ENCODE results near the gene TRPC3. TPM values are rescaled to one million over a fixed set of nuclear protein-coding genes. Genes with fewer than 3 reads are reported as not detected.

TRPC3 gene
- total RNA-seq, 1 donor from 2014 or later, result not detected

GRCh38 chr4:121946644-121947043 is 5.2 kb downstream of the TRPC3 start:
- no peak for DNase-seq (ENCODE audit: low read depth)
- peaks cover 15% of the 10 kb centered on the region for H3K27me3 ChIP-seq (ENCODE audit: control insufficient read depth, insufficient read depth, low read length)
- TF ChIP-seq, protein P1, sequence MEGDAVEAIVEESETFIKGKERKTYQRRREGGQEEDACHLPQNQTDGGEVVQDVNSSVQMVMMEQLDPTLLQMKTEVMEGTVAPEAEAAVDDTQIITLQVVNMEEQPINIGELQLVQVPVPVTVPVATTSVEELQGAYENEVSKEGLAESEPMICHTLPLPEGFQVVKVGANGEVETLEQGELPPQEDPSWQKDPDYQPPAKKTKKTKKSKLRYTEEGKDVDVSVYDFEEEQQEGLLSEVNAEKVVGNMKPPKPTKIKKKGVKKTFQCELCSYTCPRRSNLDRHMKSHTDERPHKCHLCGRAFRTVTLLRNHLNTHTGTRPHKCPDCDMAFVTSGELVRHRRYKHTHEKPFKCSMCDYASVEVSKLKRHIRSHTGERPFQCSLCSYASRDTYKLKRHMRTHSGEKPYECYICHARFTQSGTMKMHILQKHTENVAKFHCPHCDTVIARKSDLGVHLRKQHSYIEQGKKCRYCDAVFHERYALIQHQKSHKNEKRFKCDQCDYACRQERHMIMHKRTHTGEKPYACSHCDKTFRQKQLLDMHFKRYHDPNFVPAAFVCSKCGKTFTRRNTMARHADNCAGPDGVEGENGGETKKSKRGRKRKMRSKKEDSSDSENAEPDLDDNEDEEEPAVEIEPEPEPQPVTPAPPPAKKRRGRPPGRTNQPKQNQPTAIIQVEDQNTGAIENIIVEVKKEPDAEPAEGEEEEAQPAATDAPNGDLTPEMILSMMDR (IDR thresholded peaks at IDR 0.05; ENCODE audit: insufficient read depth, low read length, poor library complexity, severe bottlenecking), result no peak

GRCh38 chr4:121943941-121944340 is 7.9 kb downstream of the TRPC3 start:
- H3K36me3 ChIP-seq (ENCODE audit: control insufficient read depth, insufficient read depth, low read length), result no peaks in the 10 kb centered on the region
- TF ChIP-seq, protein P1 (IDR thresholded peaks at IDR 0.05; ENCODE audit: insufficient read depth, low read length, poor library complexity, severe bottlenecking), result peak; percentile 56
- no peak for DNase-seq (ENCODE audit: low read depth)
- peaks cover 7% of the 10 kb centered on the region for H3K27me3 ChIP-seq (ENCODE audit: control insufficient read depth, insufficient read depth, low read length)
- H3K4me3 ChIP-seq (ENCODE audit: low read depth, low read length), result no peak overlapping the region

More at GRCh38 chr4:121946644-121947043, 5.2 kb downstream of the TRPC3 start:
- H3K36me3 ChIP-seq (ENCODE audit: control insufficient read depth, insufficient read depth, low read length), result no peaks in the 10 kb centered on the region
- H3K4me3 ChIP-seq (ENCODE audit: low read depth, low read length), result no peak overlapping the region

- DNase-seq (ENCODE audit: low read depth), result no peak
- TF ChIP-seq, protein P1 (IDR thresholded peaks at IDR 0.05; ENCODE audit: insufficient read depth, low read length, poor library complexity, severe bottlenecking), result no peak
- H3K4me3 ChIP-seq (ENCODE audit: low read depth, low read length), result no peak overlapping the region
Measured at GRCh38 chr4:121939690-121940089, 12.2 kb downstream of the TRPC3 start.

DNA sequence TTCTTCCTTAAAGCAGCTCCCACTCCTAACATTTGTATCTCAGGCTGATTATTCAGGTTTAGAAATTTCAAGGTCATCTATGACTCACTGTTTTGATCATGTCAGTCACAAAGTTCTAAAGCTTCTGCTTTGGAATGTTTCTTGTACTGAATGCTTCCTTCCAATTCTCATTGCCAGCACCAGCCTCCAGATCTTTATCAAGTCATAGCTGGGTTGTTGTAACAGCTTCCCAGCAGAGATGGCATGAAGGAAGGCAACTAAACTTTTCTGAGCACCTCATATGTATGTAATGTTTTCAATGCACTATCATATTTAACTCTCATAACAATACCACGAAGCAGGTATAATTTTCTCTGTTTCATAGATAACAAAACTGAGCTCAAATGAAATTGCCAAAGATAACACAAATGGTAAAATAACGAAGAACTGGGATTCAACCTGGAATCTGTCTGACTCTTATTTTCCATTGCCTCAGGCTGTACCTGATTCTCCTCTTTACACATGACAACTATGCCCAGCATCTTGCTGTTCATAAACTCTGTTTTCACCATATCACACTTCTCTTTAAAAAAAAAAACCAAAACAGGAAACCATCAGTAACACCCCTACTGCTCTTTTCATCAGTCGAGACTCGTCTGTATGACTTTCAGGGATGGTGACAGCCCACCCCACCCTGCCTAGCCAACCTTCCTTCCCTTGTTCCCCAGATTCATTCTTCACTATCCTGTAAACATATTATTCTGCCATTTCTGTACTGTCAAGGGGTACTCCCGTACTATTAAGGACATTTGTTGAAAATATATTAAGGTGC is 13.4 kb downstream of the TRPC3 start:
- TF ChIP-seq, protein P1 (IDR thresholded peaks at IDR 0.05; ENCODE audit: insufficient read depth, low read length, poor library complexity, severe bottlenecking), result no peak
- no peak for DNase-seq (ENCODE audit: low read depth)
- no peaks in the 10 kb centered on the region for H3K36me3 ChIP-seq (ENCODE audit: control insufficient read depth, insufficient read depth, low read length)
- peaks cover 7% of the 10 kb centered on the region for H3K27me3 ChIP-seq (ENCODE audit: control insufficient read depth, insufficient read depth, low read length)
- no peak overlapping the region for H3K4me3 ChIP-seq (ENCODE audit: low read depth, low read length)

More at GRCh38 chr4:121939690-121940089, 12.2 kb downstream of the TRPC3 start:
- peaks cover 7% of the 10 kb centered on the region for H3K27me3 ChIP-seq (ENCODE audit: control insufficient read depth, insufficient read depth, low read length)
- no peaks in the 10 kb centered on the region for H3K36me3 ChIP-seq (ENCODE audit: control insufficient read depth, insufficient read depth, low read length)

- H3K27me3 ChIP-seq (ENCODE audit: control insufficient read depth, insufficient read depth, low read length), result peaks cover 17% of the 10 kb centered on the region
- H3K36me3 ChIP-seq (ENCODE audit: control insufficient read depth, insufficient read depth, low read length), result no peaks in the 10 kb centered on the region
- TF ChIP-seq, protein P1 (IDR thresholded peaks at IDR 0.05; ENCODE audit: insufficient read depth, low read length, poor library complexity, severe bottlenecking), result no peak
- no peak for DNase-seq (ENCODE audit: low read depth)
- no peak overlapping the region for H3K4me3 ChIP-seq (ENCODE audit: low read depth, low read length)
Measured at GRCh38 chr4:121936101-121936500, 15.8 kb downstream of the TRPC3 start.

Measured in kidney epithelial cell (primary cell).